Vagina (tissue), 2 donors: ENCODE measurements around the gene SGO1.

Experiments
- CTCF ChIP-seq, 3 experiments: fragments of 450-650 bp in 2 of 3; fragments of 200-600 bp in 1 of 3; sonication (generic) in 1 of 3; IDR thresholded peaks; one replicate each; pipeline ENCODE4 v1.5.1; 2017 to 2019; ENCODE audit warnings: antibody characterized with exemption in 3 of 3, mild to moderate bottlenecking in 2 of 3, moderate library complexity in 2 of 3
- POLR2AphosphoS5 ChIP-seq, 2 donors: sonication (generic); formaldehyde crosslinking; IDR thresholded peaks; one replicate each; pipeline ENCODE4 v1.9.0; 2017; ENCODE audit warnings: antibody characterized with exemption in 2 of 2, mild to moderate bottlenecking in 2 of 2, low read depth in 1 of 2; ENCODE audit not compliant: insufficient read depth in 1 of 2

- no peak for TF ChIP-seq CTCF (IDR thresholded peaks at IDR 0.05)
- TF ChIP-seq POLR2AphosphoS5 (IDR thresholded peaks at IDR 0.05; ENCODE audit: insufficient read depth in 1 of 2, low read depth in 1 of 2): no peak
Measured at GRCh38 chr3:20185331-20185678, 701 bp downstream of the SGO1 start.
